ENCODE measurements around the gene SDK1. TPM values are rescaled to one million over a fixed set of nuclear protein-coding genes. Genes with fewer than 3 reads are reported as not detected.

The SDK1 gene
- total RNA-seq, 2 donors from 2014 or later: 4.8 to 13.2 TPM

DNA sequence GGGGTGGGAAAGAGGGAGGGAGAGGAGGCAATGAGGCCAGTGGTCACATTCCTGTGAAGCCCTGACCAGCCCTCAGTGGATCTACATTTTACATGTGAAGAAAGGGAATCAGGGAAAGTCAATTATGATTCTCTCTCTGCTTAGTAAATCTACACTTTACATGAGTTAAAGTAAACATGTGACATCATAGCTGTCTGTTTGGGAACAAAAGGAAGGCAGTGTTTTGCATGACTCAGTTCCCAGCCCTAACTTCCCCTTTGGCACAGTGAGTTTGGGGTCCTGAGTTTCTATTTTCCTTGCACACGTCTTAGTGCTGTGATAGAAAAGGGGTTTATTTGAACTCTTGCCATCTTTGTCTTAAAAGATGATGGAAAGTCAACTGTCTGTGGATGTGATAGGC, 615.1 kb downstream of the SDK1 start:
- no peaks in the 10 kb centered on the region for H3K27me3 ChIP-seq (replicated peaks; ENCODE audit: insufficient read depth)
- 45% methylated on average over 1 of the region's 1 CpG for WGBS
- TF ChIP-seq POLR2A (IDR thresholded peaks at IDR 0.05) (no peak), POLR2AphosphoS5 (IDR thresholded peaks at IDR 0.05) (no peak)
- TF ChIP-seq, protein P1, sequence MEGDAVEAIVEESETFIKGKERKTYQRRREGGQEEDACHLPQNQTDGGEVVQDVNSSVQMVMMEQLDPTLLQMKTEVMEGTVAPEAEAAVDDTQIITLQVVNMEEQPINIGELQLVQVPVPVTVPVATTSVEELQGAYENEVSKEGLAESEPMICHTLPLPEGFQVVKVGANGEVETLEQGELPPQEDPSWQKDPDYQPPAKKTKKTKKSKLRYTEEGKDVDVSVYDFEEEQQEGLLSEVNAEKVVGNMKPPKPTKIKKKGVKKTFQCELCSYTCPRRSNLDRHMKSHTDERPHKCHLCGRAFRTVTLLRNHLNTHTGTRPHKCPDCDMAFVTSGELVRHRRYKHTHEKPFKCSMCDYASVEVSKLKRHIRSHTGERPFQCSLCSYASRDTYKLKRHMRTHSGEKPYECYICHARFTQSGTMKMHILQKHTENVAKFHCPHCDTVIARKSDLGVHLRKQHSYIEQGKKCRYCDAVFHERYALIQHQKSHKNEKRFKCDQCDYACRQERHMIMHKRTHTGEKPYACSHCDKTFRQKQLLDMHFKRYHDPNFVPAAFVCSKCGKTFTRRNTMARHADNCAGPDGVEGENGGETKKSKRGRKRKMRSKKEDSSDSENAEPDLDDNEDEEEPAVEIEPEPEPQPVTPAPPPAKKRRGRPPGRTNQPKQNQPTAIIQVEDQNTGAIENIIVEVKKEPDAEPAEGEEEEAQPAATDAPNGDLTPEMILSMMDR (IDR thresholded peaks at IDR 0.05): no peak
- no peaks in the 10 kb centered on the region for H3K36me3 ChIP-seq
- no peaks in the 10 kb centered on the region for H3K9me3 ChIP-seq
- no peak overlapping the region for H3K4me3 ChIP-seq
- no peak overlapping the region for H3K27ac ChIP-seq
- H3K4me1 ChIP-seq (replicated peaks): no peaks in the 10 kb centered on the region
- no peak for DNase-seq (ENCODE audit: low spot score)
- intact Hi-C loops (cut with DNase I): no loop called here

DNA sequence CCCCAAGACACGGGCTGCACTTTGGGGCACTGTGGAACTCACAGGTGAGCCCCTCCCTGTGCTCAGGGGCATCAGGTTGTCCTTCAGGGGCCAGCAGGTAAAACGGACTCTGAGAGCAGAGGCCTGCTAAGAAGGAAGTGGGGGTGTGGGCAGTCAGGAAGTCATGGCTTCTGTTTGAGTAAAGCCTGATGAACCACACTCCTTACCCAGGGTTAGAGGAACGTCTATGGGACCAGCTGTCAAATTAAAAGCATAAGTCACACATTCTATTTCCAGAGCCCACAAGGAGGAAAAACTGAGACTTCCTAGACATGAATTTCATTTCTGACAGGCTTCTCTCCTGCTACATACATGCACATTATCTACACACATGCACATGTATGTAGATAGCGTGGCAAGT, 616.4 kb downstream of the SDK1 start:
- H3K36me3 ChIP-seq: no peaks in the 10 kb centered on the region
- no peak overlapping the region for H3K4me3 ChIP-seq
- intact Hi-C loops (cut with DNase I): no loop called here
- no peak overlapping the region for H3K27ac ChIP-seq
- TF ChIP-seq POLR2AphosphoS5 (IDR thresholded peaks at IDR 0.05) (no peak), POLR2A (IDR thresholded peaks at IDR 0.05) (no peak)
- TF ChIP-seq, protein P1 (IDR thresholded peaks at IDR 0.05): no peak
- DNase-seq (ENCODE audit: low spot score): no peak
- 78% methylated on average over 4 of the region's 4 CpGs for WGBS
- no peaks in the 10 kb centered on the region for H3K9me3 ChIP-seq
- H3K4me1 ChIP-seq (replicated peaks): no peaks in the 10 kb centered on the region
- H3K27me3 ChIP-seq (replicated peaks; ENCODE audit: insufficient read depth): no peaks in the 10 kb centered on the region

DNA sequence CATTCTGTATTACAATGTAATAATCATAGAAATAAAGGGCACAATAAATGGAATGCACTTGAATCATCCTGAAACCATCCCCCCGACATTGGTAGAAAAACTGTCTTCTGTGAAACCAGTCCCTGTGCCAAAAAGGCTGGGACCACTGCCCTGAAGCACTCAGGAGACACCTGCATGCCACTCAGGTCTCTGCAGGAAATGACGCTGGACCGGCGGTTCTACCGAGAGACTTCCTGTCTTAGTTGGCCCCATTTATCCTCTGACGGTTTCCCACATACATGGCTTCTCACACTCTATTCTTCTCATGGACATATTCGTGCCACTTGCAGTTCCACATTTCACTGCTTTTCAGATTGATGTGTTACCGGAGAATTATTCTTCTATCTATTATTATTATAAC, 617.5 kb downstream of the SDK1 start:
- H3K36me3 ChIP-seq: no peaks in the 10 kb centered on the region
- H3K9me3 ChIP-seq: no peaks in the 10 kb centered on the region
- H3K27me3 ChIP-seq (replicated peaks; ENCODE audit: insufficient read depth): no peaks in the 10 kb centered on the region
- no peaks in the 10 kb centered on the region for H3K4me1 ChIP-seq (replicated peaks)
- no peak for DNase-seq (ENCODE audit: low spot score)
- TF ChIP-seq, protein P1 (IDR thresholded peaks at IDR 0.05): no peak
- no peak for TF ChIP-seq POLR2A (IDR thresholded peaks at IDR 0.05)
- no peak for TF ChIP-seq POLR2AphosphoS5 (IDR thresholded peaks at IDR 0.05)
- H3K27ac ChIP-seq: no peak overlapping the region
- WGBS: 91% methylated on average over 8 of the region's 8 CpGs
- H3K4me3 ChIP-seq: no peak overlapping the region
- intact Hi-C loops (cut with DNase I): no loop called here

GRCh38 chr7:3922175-3922635, 621.2 kb downstream of the SDK1 start:
- 62% methylated on average over 10 of the region's 10 CpGs for WGBS
- Histone ChIP-seq H3K27me3 (replicated peaks; ENCODE audit: insufficient read depth) (no peaks in the 10 kb centered on the region), H3K9me3 (no peaks in the 10 kb centered on the region), H3K4me1 (replicated peaks) (no peaks in the 10 kb centered on the region), H3K4me3 (no peak overlapping the region), H3K36me3 (no peaks in the 10 kb centered on the region), H3K27ac (no peak overlapping the region)
- no peak for TF ChIP-seq POLR2AphosphoS5 (IDR thresholded peaks at IDR 0.05)
- TF ChIP-seq, protein P1 (IDR thresholded peaks at IDR 0.05): peak in 3 of 4 experiments; percentile 9 to 33 (median 15)
- intact Hi-C loops (cut with DNase I): no loop called here
- DNase-seq (ENCODE audit: low spot score): peak; percentile 13

GRCh38 chr7:3923307-3923918, 622.4 kb downstream of the SDK1 start:
- no peaks in the 10 kb centered on the region for H3K4me1 ChIP-seq (replicated peaks)
- 94% methylated on average over 10 of the region's 10 CpGs for WGBS
- no peak for TF ChIP-seq POLR2A (IDR thresholded peaks at IDR 0.05)
- no peak for TF ChIP-seq POLR2AphosphoS5 (IDR thresholded peaks at IDR 0.05)
- TF ChIP-seq, protein P1 (IDR thresholded peaks at IDR 0.05): no peak
- H3K4me3 ChIP-seq: no peak overlapping the region
- H3K36me3 ChIP-seq: no peaks in the 10 kb centered on the region
- H3K27me3 ChIP-seq (replicated peaks; ENCODE audit: insufficient read depth): no peaks in the 10 kb centered on the region
- no peak for DNase-seq (ENCODE audit: low spot score)
- intact Hi-C loops (cut with DNase I): no loop called here
- H3K27ac ChIP-seq: no peak overlapping the region
- no peaks in the 10 kb centered on the region for H3K9me3 ChIP-seq
